ENCODE measurements around the gene TOMM70.

TOMM70 gene

DNA sequence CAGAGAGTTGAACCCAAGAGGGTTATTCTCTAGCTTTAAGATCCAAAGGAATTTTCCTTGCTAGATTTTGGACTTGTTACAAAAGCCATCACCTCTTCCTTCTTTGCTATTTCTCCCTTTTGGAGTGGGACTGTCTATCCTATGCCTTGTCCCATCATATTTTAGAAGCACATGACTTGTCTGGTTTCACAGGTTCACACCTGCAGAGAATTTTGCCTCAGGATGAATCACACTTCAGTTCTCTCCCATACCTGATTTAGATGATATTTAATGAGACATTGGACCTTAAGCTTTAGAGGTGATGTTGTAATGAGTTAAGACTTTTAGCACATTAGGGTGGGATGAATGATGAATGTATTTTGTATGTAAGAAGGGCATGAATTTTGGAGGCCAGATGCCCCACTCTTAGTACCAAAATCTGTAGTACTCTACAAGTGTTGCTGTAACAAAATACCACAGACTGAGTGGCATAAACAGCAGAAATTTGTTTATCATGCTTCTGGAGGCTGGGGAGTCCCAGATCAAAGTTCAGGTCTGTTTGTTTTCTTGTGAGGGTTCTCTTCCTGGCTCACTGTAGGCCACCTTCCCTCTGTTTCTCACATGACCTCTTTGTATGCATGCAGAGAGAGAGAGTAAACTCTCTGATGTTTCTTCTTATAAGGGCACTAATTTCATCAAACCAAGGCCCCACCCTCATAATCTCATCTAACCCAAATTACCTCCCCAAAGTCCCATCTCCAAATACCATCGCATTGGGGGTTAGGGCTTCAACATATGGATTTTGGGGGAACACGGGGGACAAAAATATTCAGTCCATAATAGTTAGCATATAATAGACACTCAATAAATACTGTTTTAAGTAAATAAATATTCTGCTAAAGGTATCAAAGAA lies 10.4 kb upstream of the TOMM70 start:
- no peak for DNase-seq (ENCODE audit: low spot score)

DNA sequence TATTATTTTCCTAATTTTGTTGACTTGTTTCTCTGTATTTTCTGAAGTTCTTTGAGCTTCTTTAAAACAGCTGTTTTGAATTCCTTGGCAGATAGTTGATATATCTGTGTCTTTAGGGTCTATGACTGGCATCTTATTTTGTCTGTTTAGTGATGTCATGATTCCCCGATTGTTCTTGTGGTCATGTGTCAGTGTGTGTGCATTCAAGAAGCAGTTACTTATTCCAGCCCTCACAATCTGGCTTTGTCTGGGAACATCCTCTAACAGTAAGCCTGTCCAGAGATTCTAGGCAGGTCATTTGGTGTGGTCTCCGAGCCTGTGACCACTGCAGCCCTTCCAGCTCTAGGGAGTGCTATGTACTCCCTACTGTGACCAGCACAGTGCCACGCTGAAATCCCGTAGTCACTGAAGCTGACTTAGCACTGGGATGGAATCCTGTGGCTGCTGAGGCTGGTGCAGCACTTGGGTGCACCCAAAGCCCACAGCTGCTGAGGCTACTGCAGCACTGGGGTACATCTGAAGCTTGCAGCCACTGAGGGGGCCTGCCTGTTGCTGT lies 7.2 kb upstream of the TOMM70 start:
- DNase-seq (ENCODE audit: low spot score): no peak

DNA sequence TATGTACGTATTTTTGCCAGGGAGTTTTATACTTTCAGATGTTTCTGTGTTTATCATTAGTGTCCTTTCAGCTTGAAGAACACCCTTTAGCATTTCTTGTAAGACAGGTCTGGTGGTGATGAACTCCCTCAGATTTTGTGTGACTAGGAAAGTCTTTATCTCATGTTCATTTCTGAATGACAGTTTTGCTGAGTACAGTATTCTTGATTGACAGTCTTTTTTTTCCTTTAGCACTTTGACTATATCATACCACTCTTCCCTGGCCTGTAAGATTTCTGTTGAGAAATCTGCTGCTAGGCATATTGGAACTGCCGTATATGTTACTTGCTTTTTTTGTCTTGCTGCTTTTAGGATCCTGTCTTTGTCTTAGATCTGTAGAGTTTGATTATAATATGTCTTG lies 6.3 kb upstream of the TOMM70 start:
- no peak for DNase-seq (ENCODE audit: low spot score)

GRCh38 chr3:100404250-100404548 lies 3.3 kb upstream of the TOMM70 start:
- DNase-seq (ENCODE audit: low spot score): no peak

GRCh38 chr3:100403362-100404249 lies 2.7 kb upstream of the TOMM70 start:
- DNase-seq (ENCODE audit: low spot score): no peak

GRCh38 chr3:100402891-100403290 lies 2.0 kb upstream of the TOMM70 start:
- DNase-seq (ENCODE audit: low spot score): no peak

DNA sequence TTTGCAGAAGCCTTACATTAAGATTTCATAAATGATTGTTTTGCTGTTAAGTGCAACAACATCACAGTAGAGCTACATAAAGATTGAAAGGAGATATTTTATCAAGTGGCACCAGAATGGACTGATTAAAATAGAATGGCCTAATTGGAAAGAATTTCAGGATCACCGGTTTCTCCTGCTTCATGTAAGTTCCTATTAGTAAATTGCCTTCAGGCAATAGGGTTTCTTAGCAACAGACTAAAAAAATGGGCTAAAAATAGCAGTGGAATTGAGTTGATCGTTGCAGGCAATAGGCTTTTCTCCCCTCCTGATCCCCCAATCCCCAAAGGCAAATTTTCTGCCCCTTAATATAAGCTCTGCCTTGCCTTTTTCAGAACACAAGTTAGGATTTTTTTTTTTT lies 1.4 kb upstream of the TOMM70 start:
- DNase-seq (ENCODE audit: low spot score): peak; percentile 16

DNA sequence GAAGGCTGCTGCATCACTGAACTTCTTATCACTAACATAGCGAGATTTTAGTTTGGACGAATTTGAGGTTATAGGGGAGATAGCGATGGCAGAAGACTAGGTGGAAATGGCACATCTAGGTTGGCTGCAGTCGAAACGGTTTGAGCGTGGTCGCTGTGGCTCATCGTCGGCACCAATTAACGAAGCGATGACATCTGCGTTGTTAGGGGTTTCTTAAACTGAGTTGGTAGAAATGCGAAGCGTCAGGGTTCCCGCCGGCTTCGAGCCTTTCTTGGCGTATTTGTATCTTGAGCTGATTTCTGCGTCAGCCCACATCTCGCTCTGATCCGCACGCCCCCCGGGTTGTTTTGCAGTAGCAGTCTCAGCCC lies 769 bp upstream of the TOMM70 start:
- peak; percentile 54 for DNase-seq (ENCODE audit: low spot score)

DNA sequence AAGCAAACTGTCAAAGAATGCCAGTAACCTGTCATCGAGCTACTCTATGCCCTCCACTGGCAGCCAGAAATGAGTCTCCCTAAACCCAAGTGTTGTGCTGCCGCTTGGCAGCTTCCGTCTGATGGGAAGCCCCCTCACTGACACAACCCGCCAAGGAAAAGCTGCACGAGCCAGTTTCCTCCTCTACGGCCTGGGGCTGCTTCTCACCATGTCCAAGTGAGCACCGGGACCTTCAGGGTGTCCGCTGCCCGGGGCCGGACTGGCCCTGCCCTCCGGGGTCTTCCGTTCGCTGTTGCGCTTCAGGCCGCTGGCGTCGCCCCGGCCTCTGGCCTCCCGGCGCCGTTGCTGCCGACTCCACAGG lies 490 bp downstream of the TOMM70 start:
- peak; percentile 23 for DNase-seq (ENCODE audit: low spot score)

GRCh38 chr3:100399341-100400071 lies 1.4 kb downstream of the TOMM70 start:
- DNase-seq (ENCODE audit: low spot score): no peak

GRCh38 chr3:100396967-100397366 lies 3.9 kb downstream of the TOMM70 start:
- no peak for DNase-seq (ENCODE audit: low spot score)

DNA sequence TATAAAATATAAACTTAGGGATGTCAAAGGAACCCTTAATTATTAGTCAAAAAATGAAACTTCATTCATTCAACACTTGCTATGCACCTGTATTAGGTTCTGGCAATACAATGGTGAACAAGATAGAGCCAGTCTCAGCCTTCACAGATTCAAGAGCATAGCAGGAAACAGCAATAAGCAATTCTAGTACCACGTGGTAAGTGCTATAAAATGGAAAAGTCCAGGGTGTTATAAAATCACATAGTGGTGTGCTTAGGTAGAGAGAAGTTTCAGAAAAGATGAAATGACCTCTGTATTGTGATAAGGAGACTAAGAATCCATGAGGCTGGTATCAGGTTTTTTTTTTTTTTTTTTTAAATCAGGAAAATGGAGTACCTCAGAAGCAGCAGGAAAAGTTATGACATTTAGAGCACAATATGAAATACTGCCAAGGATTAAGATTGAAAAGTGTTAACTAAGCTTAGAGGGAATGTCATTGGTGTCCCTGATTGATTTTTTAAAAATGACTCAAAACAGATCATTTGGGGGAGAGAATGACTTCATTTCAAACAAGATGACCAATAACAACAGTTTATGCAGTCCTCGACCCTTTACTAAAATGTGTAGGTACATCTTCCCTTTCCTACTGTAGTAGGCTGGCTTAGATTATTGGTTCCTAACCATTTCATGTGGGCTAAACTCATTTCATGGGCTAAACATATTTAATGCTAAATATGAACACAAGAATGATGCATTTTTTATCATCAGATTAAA lies 5.0 kb downstream of the TOMM70 start:
- no peak for DNase-seq (ENCODE audit: low spot score)

- DNase-seq (ENCODE audit: low spot score): no peak
Measured at GRCh38 chr3:100389025-100389424, 11.9 kb downstream of the TOMM70 start.

- no peak for DNase-seq (ENCODE audit: low spot score)
Measured at GRCh38 chr3:100386437-100387074, 14.3 kb downstream of the TOMM70 start.

- no peak for DNase-seq (ENCODE audit: low spot score)
Measured at GRCh38 chr3:100384733-100385525, 16.0 kb downstream of the TOMM70 start.

GRCh38 chr3:100376301-100376700 lies 24.6 kb downstream of the TOMM70 start:
- no peak for DNase-seq (ENCODE audit: low spot score)

DNA sequence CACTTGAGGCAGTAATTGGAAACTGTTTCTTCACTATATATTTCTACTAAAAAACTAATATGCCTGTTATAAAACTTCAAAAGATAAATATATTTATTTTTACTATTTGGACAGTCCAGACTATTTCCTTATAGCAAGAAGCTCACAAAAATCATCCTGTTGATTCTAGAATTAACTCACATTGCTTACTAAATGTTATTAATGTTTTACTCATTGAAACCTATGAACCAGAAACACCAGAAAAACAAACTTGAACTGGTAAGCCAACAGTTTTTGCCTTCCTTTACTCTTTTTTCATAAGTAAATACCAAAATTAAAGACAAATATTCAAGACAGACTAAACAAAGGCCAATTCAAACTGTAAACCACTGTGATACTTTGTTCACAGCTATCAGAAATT lies 26.4 kb downstream of the TOMM70 start:
- DNase-seq (ENCODE audit: low spot score): no peak

- no peak for DNase-seq (ENCODE audit: low spot score)
Measured at GRCh38 chr3:100370756-100371155, 30.1 kb downstream of the TOMM70 start.

- DNase-seq (ENCODE audit: low spot score): no peak
Measured at GRCh38 chr3:100368441-100368840, 32.4 kb downstream of the TOMM70 start.

DNA sequence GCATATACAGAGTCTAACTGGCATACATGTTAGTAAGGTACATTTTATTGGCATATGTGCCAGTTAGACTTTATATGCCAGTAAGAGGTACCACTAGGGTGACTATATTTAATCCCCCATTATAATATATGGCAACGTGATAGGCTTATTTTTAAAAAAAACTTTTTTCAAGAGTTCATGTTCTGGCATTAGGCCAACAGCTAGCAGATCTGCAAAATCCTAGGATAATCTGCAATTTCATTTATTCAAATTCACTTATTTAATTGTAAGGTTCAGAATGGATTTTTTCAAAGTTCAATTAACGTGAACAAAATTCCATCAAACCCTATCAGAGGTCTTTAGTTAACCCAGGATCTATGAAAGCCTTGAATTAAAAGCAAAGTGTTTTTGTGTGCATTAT lies 34.5 kb downstream of the TOMM70 start:
- DNase-seq (ENCODE audit: low spot score): no peak

Data from Ammon's horn (tissue), 1 donor.